Thyroid gland (tissue), 4 donors: ENCODE measurements around the gene HMGN2.

Source experiments
- POLR2A ChIP-seq, 2 donors: fragments of 450-650 bp; IDR thresholded peaks; one replicate each; pipeline ENCODE4 v1.6.1; 2017; ENCODE audit warnings: antibody characterized with exemption in 2 of 2, mild to moderate bottlenecking in 2 of 2, moderate library complexity in 1 of 2
- TF ChIP-seq, protein P1 (sequence below), 6 experiments: fragments of 200-600 bp in 3 of 6; fragments of 450-650 bp in 3 of 6; sonication (generic) in 3 of 6; IDR thresholded peaks; one replicate each; pipeline ENCODE4 v1.5.1; 2016 to 2019; ENCODE audit warnings: antibody characterized with exemption in 6 of 6, mild to moderate bottlenecking in 2 of 6, inconsistent platforms in 1 of 6, moderate library complexity in 1 of 6

DNA sequence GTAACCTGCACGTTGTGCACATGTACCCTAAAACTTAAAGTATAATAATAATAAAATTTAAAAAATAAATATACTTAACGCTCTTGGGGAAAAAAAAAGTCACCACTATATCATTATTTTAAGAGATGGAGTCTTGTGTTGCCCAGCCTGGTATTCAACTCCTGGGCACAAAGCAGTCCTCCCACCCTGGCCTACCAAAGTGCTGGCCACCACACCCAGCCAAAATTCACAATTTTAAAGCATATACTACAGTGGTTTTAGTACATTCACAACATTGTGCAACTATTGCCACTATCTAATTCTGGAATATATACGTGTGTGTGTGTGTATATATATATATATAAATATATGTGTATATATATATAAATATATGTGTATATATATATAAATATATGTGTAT is 5.9 kb downstream of the HMGN2 start:
- TF ChIP-seq POLR2A (IDR thresholded peaks at IDR 0.05) = no peak
- TF ChIP-seq, protein P1, sequence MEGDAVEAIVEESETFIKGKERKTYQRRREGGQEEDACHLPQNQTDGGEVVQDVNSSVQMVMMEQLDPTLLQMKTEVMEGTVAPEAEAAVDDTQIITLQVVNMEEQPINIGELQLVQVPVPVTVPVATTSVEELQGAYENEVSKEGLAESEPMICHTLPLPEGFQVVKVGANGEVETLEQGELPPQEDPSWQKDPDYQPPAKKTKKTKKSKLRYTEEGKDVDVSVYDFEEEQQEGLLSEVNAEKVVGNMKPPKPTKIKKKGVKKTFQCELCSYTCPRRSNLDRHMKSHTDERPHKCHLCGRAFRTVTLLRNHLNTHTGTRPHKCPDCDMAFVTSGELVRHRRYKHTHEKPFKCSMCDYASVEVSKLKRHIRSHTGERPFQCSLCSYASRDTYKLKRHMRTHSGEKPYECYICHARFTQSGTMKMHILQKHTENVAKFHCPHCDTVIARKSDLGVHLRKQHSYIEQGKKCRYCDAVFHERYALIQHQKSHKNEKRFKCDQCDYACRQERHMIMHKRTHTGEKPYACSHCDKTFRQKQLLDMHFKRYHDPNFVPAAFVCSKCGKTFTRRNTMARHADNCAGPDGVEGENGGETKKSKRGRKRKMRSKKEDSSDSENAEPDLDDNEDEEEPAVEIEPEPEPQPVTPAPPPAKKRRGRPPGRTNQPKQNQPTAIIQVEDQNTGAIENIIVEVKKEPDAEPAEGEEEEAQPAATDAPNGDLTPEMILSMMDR (IDR thresholded peaks at IDR 0.05) = no peak
